G401.6 (cell line): Measurements from ENCODE around the gene LPCAT3.
"Not testable (repeated sequence)": the region's sequence is repeated elsewhere in the genome, so short reads cannot be mapped to it uniquely, and the experiment has no call there.

Source experiments
- FAIRE-seq: peaks from 2 replicates; lab custom pipeline; 2012; peaks lifted over from hg19 to GRCh38; lab: Jason Lieb, UNC

The LPCAT3 gene

DNA sequence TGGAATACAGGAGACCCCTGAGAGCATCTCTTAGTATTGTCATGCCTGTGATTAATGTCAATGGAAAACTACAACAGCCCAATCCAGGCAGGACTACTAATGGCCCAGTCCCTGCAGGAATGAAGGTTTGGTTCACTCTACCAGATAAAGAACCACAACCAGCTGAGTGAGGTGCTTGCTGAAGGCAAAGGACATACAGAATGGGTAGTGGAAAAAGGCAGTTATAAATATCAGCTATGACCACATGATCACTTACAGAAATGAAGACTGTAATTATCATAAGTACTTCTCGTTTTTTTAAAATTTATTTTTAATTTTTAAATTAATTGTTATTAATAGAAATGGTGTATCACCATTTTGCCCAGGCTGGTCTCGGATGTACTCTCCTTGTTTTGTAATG lies 17.2 kb upstream of the LPCAT3 start:
- FAIRE-seq: no peak

DNA sequence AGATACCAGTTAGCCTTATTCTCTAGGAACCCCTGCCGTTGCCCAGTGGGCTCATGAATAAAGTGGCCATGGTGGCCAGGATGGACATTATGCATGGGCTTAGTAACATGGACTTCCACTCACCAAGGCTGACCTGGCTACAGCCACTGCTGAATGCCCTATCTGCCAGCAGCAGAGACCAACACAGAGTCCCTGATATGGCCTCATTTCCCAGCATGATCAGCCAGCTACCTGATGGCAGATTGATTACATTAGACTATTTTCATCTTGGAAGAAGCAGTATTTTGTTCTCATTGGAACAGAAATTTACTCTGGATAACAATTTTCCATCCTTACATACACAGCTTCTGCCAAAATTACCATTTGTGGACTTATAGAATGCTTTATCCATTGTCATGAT lies 16.2 kb upstream of the LPCAT3 start:
- no peak for FAIRE-seq

DNA sequence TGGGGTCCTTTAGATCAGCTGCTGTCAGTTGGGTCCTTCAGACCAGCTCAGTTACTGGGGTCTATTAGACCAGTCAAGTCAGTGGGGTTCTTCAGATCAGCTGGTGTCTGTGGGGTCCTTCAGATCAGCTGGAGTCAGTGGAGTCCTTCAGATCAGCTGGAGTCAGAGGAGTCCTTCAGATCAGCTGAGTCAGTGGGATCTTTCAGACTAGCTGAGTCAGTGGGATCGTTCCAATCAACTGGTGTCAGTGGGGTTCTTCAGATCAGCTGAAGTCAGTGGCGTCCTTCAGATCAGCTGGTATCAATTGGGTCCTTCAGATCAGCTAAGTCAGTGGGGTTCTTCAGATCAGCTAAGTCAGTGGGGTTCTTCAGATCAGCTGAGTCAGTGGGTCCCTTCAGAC lies 14.7 kb upstream of the LPCAT3 start:
- FAIRE-seq: no peak

DNA sequence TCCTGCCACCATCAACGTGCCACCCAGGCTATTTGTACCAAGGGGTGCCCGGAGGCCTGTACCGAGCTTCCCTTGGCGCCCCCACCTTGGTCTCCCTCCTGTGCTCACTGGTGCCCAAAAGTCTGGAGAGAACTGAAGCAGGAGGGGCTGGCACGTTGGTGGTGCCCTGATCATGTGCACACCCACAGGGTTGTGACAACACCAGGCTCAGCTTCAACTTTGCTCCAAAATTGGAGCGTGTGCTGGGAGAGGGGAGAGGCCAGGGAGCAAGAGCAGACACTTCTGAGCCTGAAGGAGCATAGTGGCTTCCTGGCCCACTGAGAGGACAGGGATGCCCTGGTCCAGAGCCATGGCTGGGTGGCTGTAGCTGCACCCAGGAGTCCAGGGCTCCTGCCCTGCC lies 13.0 kb upstream of the LPCAT3 start:
- FAIRE-seq: no peak

DNA sequence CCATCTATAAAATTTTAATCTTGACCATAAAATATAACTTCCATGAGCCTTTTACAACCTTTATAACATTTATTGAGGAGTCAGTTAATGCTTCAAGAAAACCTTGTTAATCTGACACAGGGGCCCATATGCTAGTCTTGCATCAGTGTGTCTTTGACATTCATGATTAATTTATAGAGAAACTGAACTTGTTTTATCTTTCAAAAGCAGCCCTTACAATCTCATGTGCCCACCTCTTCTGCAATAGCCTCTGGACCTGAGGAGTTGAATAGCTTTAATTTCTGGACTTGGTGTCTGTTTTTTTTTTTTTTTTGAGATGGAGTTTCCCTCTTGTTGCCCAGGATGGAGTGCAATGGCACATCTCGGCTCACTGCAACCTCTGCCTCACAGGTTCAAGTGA lies 8.6 kb upstream of the LPCAT3 start:
- FAIRE-seq: no peak

DNA sequence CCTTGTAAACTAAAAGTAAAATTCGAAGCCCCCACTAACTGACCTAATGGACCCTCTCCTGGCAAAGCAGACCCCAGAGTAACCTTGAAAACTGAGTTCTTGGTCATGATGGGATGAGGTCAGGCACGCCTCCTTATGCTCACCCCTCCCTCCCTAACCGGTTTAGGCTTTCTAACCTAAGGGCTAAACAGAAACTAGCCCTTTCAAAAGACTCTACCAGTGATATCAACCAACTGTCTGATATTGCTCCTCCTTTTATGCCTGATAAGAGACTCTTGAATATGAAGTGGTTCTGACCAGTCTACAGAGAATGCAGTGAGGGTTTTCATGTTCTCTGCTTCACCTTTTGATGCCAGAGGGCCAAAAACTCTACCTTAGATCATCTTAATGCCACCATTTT lies 4.8 kb upstream of the LPCAT3 start:
- no peak for FAIRE-seq

DNA sequence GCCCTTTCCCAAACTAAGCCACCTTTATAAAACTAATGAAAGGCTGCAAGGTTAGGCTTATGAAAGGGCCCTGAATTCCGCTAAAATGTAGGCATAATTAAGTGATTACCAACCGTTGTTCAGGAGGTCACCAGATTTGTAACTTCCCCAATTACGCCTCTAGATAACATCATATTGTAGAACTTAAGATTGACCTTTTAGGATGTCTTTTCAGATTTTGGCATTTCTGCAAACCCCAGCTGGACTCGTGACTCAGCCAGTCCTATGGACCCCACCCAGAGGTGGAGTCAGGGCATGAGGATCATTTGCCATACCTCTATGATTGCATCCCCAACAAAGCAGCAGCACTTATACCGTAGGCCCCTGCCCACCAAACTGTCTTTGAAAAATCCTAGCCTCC lies 3.7 kb upstream of the LPCAT3 start:
- no peak for FAIRE-seq

DNA sequence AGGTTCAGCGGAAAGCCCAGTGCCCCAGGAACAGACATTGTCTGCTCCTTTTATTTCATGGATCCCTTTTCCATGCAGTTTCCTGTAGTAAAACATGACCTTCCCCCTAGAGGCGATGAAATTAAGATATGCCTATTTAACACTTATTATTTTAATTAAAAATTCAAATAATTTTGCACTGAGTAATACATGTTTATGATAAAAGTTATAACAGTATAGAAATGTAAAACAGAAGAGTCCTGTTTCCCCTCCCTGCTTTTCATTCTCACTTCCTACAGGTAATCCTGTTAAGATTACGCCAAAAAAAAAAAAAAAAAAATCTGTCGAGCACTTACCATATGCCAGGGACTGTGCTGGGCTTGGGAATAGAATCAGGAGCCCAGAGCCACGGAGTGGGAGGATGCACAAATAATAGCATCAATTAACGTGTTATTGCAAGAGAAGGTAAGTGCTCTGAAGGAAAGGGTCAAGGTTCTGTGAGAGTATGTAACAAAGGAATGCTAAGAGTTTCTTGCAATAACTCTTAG lies 830 bp upstream of the LPCAT3 start:
- no peak for FAIRE-seq

DNA sequence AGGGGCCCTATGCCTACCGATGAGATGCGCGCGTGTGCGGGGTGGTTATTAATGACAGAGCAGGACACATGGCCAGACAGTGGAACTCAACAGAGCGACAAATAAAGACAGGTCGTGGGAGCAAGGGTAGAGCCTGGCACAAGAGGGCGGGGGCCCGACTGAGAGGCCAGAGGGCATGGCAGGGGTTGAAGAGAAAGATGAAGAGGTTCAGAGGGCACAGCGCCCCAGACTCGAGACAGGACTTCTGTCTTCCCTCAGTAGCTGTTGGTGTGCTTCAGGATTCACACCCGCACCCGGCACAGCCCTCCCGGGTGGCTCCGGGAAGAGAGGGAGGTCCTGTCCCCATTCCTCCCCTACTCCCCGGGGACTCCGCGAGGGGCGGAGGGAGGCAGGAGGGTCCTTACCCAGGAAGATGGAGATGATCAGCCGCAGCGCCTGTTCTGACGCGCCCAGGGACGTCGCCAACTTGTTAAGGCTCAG lies 366 bp downstream of the LPCAT3 start:
- no peak for FAIRE-seq

DNA sequence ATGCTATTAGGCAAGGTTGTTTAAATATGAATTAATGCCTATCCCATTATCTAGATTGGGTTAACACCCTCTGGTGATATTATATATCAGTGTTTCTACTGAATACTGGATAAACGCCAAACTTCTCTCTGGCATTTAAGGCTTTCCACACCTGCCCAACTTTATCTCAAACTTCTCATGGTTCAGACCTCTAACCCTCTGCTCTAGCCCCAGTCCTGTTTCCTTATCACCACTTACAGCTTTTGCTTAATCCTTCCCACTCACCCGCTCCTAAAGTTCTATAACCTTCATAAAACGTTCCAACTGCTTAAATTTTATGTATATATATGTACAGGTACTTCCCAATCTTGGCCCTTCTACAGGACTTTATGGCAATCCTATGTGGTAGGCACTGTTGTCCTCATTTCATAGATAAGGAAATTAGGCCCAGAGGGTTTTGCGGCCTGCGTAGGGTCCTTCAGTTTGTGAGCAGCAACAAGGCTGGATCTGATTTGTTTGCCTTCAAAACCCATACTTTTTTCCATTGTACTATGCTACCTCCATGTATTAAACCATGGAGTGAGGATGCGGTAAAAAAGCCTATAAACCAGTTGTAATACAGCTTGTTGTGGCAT lies 1.2 kb downstream of the LPCAT3 start:
- no peak for FAIRE-seq

DNA sequence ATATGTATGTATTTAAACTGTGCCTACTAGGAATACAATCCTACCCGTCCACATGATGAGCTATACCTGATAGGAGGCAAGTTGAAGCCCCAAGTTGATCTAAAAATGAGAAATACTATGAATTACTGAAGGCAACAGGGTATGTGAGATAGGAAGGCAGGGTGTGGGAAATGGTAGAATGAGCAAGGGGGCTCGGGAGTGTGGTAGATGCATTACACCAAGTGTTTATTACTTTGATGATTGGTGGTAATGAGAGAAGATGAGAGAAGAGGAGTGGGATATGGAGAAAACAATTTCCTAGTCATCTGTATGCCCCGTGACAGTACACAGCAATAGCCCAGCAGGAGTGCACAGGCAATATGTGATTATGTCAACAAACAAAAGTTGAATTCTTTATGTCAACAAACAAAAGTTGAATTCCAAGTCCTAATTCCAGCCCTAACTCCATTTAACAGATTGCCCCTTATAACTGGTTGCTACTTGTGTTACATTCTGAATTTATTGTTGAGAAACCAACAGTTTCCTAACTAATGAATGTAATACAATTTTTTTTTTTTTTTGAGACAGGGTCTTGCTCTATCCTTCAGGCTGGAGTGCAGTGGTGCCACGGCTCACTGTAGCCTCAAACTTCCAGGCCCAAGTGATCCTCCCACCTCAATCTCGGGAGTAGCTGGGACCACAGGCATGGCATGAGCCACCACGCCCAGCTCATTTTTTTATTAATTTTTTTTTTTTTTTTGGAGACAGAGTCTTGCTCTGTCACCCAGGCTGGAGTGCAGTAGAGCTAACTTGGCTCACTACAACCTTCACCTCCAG lies 2.5 kb downstream of the LPCAT3 start:
- no peak for FAIRE-seq

DNA sequence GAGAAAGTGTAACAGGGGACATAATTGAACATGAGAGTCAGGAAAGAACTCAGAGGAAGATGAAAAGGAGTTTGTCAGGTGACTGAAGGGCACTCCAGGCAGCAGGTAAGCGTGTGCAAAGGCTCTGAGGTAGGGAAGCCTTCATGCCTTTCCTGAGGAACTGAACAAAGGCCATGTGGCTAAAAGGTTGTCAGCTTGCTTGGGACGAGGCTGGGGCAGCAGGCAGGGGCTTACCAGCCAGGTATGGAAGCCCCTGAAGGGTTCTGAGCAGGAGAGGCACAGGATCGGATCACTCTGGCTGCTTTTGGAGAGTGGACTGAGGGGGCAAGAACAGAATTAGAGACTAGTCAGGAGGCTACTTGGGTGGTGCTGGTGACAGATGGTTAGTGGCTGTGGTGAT lies 5.2 kb downstream of the LPCAT3 start:
- FAIRE-seq: no peak

DNA sequence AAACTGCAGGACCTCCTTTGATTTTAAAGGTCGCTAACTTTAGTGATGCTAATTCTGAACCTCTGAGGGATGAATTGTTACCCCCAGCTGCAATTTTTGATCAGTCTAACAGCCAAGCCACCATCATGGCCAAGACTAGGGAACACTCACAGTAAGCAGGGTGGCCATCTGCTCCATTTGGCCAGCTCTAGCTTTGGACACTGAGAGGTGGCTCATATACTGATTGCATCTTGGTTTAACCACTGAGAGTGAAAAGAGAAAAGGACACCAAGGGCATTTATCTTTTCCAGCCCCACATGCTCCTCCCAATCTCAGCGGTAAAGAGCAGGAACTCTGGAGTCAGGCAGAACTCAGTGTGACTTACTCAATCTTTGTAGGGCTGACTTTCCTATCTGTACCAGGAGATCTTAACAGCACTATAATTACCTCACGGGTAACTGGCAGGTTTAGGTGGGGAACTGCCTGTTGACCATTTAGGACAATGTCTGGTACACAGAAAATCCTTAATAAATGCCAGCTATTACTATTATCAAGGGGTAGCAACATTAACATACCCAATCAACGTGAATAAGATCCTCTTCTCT lies 6.2 kb downstream of the LPCAT3 start:
- FAIRE-seq: no peak

DNA sequence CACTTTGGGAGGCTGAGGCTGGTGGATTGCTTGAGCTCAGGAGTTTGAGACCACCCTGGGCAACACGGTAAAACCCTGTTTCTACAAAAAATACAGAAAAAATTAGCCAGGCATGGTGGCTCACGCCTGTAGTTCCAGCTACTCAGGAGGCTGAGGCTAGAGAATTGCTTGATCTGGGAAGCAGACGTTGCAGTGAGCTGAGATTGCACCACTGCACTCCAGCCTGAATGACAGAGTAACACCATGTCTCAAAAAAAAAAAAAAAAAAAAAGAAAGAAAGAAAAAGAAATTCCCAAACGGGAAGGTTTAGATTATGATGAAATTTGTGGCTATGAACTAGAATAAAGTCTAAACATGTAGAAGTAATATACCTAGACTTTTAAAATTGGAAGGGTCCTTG lies 6.9 kb downstream of the LPCAT3 start:
- FAIRE-seq: not testable (repeated sequence)

DNA sequence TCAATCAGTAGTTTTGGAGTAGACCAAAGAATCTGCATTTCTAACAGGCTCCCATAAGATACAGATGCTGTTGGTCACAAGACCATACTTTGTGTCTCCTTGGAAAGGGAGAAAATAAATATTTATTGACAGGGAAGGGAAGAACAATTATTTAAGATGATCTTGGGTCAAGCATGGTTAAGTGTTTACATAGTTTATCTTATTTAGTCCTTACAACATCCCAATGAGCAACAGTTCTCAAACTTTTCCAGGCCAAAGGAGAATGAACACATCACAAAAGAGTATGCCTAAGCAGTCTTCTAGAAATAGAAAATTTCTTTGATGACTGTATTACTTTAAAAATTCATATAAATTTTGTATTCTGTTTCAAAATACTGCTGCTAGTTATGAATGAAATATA lies 8.8 kb downstream of the LPCAT3 start:
- peak; percentile 59 for FAIRE-seq

DNA sequence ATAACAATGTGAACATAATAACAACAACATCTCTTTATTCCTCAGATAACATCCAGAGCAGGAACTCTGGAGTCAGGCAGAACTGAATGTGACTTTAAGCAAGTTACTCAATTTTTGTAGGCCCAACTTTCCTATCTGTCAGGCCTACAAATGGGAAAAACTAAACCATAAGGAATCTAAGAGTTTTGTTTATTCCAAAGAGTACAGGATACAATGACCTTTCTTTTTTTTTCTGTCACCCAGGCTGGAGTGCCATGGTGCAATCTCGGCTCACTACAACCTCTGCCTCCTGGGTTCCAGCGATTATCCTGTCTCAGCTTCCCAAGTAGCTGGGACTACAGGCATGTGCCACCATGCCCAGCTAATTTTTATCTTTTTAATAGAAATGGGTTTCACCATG lies 9.4 kb downstream of the LPCAT3 start:
- no peak for FAIRE-seq

DNA sequence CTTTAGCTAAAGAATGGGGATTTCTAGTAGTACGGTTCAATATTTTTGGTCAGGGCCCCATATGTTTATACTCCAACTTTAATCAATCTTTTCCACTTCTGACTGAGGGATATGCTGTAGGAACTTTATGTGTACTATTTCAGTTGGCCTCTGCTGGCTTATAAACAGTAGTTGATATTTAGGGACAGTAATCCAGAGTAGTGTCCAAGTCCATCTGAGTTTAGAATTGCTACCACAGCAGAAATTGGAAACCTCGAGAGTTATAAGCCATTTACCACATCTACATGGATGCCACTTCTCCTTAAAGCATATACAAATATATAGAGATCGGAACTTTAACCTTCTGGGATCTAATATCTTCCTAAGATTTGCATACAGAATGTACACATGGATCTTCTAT lies 11.6 kb downstream of the LPCAT3 start:
- FAIRE-seq: no peak

DNA sequence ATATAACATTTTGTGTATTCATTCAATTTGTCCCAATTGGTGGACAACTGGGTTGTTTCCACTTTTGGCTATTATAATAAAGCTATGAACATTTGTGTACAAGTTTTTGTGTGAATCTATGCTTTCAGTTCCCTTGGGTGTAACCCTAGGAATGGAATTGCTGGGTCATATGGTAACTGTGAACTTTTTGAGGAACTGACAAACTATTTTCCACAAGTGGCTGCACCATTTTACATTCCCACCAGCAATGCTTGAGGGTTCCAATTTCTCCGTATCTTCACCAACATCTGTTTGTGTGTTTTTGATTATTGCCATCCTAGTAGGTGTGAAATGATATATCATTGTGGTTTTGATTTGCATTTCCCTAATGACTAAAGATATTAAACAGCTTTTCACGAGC lies 13.0 kb downstream of the LPCAT3 start:
- FAIRE-seq: no peak

DNA sequence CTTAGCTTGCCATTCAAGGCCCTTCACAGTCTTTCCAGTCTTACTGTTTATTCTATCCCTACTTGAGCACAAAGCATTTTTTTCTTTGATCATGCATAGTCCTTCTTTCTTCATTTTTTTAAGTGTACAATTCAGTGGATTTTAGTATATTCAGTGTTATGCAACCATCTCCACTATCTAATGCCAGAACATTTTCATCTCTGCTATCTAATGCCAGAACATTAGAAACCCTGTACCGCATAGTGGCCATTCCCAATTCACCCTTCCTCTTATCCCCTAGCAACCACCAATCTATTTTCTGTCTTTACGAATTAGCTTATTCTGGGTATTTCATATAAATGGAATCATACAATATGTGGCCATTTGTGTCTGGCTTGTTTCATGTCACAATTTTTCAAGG lies 13.4 kb downstream of the LPCAT3 start:
- FAIRE-seq: no peak

DNA sequence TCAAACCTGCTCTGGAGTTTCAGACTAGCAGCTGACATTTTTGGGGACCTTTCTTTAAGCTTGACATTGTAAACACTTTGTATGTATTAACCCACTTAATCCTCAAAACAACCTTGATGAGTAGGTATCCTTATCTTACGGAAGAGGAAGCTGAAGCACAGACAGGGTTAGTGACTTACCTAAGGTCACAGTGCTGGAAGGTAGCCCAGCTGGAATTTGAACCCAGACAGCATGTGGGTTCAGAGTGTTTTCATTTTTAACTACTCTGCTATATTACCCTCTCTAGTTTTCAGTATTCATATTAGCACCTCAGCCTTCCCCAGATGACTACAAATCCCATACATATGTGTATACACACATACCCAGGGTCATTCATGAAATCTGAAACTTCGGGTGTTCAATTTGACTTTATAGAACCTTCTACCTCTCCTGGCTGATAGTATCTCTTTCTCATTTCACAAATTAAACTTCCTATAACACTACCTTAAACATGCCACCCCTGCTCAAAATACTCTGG lies 13.9 kb downstream of the LPCAT3 start:
- no peak for FAIRE-seq

DNA sequence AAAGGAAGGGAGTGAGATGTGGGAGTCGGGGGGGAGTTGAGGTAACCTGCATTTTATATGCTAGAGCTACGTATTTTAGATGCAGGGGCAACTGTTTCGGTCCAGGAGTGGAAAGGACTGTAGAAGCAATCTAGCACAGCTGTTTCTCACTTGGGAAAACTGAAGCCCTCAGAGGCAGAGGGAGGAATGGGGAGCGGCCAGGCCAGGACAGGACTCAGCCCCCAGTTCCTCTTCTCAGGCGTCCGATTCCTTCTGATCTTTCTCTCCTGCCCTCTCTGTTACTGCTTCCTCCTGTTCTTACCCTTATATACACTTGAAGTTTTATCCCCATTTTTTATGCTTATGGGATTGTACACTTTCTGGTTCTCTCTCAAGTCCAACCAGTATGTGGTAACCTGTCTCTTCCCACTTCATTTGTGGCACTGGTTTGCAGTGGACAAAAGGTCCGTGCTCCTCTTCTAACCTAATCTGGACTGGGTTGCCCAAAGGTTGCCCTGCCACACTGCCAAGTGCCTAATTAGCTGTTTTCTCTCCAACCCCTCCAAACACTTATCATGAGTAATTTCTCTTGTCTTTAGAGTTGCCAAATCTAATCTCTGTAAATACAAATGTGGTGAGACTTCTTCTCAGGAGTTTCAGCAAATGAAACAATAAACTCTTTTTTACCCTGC lies 16.2 kb downstream of the LPCAT3 start:
- FAIRE-seq: no peak

DNA sequence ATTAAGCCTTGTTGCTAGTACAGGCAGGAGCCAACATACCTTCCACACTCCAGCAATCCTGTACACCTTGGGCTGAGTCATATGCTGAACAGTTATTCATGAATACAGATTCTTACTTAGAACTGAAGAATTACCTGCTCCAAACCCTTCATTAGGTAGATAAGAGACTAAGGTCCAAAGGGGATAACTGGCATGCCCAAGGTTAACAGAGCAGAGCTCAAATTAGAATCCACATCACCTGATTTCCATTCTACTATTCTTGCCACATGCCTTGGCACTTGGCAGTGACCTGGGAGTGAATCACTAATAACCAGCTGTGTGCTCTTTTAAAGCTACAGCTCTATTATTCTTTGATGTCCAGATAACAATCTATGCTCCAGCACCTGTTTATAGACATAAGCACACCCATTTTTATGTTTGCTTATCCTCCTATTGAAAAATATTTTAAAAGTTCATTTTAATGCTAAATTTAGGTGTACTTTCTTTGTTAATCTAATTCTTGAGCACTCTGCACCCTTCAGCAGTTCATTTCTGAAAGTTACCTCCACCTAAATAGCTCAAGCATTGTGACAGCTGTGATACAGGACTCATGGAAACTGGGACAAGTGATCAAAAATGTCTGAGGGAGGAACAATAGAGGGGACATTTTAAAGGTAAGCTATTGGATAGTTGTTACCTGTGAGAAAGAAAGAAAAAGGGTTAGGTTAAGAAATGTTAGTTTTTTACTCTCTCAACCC lies 19.4 kb downstream of the LPCAT3 start:
- no peak for FAIRE-seq
